Suppressor macrophage treated with lipopolysaccharide for 4 hours (primary cell): ENCODE results near the gene PRELID3B.
A peak's percentile ranks its signal among the peaks of the same experiment; 100 is the strongest.
"Not testable (repeated sequence)": the region's sequence is repeated elsewhere in the genome, so short reads cannot be mapped to it uniquely, and the experiment has no call there.

ENCODE experiments used
- DNase-seq: peaks from one replicate; pipeline ENCODE4 v3.0.0-alpha.2; 2020

Gene PRELID3B

DNA sequence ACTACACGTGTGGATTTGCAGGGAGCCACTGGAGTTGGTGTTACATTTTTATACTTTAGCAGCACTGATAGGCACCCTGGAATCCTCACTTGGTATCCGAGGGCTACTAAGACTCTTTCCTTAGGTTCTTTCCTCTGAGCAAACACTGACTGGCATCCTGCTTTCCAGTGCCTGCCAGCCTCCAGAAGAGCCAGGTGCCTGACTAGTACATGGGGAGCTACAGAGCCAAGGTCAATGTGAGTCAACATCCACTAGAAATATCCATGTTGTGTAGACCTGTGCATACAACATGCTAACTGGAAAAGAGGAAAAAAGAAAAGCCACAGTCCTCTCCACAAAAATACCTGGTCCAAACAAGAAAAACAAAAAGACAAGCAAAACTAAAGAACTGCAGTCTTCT, 17.5 kb downstream of the PRELID3B start:
- DNase-seq, result no peak

DNA sequence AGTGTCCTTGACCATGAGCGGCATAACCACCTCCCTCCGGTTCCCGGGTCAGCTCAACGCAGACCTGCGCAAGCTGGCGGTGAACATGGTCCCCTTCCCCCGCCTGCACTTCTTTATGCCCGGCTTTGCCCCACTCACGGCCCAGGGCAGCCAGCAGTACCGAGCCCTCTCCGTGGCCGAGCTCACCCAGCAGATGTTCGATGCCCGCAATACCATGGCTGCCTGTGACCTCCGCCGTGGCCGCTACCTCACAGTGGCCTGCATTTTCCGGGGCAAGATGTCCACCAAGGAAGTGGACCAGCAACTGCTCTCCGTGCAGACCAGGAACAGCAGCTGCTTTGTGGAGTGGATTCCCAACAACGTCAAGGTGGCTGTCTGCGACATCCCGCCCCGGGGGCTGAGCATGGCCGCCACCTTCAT, 18.5 kb downstream of the PRELID3B start:
- no peak for DNase-seq

DNA sequence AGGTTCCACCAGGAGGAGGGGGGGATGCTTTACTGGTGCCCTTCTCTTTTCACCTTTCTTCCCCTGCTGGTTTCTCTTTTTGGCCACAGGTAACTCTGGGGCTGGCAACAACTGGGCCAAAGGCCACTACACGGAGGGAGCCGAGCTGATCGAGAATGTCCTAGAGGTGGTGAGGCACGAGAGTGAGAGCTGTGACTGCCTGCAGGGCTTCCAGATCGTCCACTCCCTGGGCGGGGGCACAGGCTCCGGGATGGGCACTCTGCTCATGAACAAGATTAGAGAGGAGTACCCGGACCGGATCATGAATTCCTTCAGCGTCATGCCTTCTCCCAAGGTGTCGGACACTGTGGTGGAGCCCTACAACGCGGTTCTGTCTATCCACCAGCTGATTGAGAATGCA, 19.0 kb downstream of the PRELID3B start:
- DNase-seq, result no peak

DNA sequence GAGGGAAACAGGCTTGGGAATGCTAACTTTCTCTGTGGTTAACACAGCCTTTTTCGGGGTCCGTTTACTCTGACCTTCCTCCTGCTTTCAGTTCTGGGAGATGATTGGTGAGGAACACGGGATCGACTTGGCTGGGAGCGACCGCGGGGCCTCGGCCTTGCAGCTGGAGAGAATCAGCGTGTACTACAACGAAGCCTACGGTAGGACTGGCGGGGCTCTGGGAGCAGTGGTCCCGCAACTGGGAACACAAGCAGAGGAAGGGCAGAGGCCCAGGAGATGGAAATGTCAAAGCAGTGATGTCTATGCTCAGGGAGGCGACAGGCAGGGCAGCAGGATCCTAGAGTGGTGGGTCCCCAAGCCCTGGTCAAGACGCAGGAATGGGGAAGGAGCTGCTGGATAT, 19.8 kb downstream of the PRELID3B start:
- no peak for DNase-seq

DNA sequence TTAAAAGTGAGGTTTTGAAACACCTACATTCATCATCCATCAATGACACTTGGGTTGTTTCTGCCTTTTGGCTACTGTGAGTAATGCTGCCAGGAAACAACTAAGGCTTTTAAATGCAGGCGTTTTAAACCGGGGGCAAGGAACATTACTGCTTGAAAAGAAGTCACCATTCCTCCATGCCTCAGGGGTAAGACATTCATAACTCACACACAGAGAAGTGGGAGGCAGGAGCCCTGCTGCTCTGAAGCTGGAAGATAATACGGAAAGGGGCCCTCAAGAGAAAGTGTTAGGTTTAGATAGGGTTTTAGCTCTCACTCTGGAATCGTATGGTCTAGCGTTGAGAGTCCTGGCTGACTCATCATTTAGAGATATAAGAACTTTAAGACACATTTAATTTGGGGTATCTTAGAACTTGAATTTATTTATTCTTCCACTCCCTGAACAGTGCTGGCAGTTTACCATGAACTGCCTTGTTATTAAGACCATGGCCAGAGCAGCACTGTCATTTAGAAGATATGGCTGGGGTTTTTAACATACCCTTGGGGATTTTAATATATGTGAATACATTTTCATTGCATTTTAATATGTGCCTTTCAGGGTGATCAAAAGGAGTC, 21.5 kb downstream of the PRELID3B start:
- no peak for DNase-seq

DNA sequence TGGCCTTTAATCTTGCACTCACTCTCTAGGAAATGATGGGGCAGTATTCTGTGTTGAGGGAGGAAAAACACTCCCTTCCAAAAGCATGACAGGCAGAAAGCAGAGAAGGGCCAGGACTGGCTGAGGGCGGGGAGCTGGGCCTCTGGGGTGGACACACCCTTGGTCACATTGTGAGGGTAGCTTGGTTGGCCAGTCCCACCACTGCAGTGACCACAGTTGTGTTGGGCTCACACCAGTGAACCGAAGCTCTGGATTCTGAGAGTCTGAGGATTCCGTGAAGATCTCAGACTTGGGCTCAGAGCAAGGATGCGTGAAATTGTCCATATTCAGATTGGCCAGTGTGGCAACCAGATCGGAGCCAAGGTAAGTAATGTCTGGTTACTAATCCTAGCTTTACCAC, 23.4 kb downstream of the PRELID3B start, which contains the start of gene TUBB1:
Gene TUBB1 (plus strand): TSS at position 213 of the 400 bp plus-strand sequence. CDS start 94 bp downstream, at position 307.
- DNase-seq, result no peak

DNA sequence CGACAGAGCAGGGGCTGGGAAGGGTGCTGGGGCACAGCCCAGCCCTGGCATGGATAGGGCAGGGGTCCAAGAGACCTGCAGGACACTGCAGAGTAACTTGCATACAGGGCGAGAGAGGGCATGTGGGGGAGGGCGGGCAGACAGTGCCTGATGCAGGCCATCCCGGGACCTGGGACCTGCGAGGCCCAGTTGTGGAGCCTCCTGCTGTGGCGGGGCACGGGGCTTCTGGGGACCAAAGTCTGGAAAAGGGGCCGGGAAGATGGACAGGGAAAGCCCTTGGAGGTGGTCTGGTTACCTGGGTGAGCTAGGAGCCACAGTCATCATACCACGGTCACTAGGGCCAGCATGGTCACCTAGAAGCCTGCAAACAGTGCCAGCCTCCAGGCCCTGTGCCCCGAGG, 23.8 kb downstream of the PRELID3B start:
- DNase-seq, result no peak

DNA sequence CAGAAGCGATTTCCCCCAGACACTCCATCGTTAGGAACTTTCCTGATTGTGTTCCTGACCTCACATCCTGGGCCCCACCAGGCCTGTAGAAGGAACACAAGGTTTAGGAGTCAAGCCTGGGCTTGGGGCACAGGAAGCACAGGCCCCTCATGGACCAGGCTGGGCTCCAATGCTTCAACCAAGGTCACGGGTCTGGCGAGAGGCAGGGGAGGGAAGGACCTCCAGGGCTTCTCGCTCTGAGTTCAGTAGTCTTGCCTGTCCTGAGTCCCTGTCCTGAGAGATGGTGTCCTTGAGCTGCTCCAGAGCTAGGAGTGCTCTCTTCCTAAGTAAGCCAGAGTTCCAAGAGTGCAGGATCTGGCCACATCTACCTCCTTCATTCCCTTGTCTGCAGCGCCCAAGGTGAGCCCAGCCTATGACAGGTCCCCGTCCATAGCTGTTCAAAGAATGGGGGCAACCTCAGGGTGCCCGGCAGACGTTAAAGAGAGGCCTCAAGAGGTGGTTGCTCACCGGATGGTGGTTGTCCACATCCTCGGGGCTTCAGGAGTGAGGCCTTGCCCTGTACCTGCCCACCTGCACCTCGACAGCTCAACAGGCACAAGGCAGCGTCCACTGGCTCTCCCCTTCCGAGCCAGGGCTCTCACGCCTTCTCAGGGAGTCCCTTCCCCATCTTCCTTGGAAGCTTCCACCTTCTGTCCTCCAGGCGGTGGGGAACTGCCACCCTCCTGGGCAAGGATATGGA, 24.9 kb downstream of the PRELID3B start:
- DNase-seq, result no peak

DNA sequence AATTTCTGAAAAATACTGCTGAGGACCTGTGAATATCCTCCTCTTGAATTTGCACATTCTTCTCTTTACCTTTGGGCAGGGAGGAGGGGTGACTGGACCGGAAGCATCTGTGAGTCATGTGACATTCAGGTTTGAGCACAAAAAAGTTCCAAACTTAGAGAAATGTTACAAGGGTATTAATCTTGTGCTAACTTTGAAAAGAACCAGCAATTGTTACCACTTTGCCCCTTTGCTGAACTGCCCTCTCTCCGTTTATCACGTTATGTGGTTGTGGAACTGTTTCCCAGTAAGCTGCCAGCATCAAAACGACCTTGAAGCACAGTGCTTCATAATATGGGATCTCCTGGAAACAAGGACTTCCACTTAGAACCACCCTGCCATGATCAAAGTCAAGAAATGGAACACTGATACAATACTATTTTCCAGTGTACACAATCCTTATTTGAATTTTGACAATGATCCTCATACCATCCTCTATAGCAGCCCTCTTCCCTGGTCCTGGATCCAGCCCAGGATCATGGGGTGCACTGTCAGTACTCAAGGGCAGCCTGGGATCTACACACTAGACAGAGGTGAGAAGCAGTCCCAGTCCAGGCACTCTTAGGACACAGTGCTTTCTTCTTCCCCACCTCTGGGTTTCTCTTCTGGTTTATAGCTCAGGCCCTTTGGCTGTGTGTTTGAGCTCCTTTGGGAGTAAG, 25.6 kb downstream of the PRELID3B start:
- DNase-seq, result no peak

DNA sequence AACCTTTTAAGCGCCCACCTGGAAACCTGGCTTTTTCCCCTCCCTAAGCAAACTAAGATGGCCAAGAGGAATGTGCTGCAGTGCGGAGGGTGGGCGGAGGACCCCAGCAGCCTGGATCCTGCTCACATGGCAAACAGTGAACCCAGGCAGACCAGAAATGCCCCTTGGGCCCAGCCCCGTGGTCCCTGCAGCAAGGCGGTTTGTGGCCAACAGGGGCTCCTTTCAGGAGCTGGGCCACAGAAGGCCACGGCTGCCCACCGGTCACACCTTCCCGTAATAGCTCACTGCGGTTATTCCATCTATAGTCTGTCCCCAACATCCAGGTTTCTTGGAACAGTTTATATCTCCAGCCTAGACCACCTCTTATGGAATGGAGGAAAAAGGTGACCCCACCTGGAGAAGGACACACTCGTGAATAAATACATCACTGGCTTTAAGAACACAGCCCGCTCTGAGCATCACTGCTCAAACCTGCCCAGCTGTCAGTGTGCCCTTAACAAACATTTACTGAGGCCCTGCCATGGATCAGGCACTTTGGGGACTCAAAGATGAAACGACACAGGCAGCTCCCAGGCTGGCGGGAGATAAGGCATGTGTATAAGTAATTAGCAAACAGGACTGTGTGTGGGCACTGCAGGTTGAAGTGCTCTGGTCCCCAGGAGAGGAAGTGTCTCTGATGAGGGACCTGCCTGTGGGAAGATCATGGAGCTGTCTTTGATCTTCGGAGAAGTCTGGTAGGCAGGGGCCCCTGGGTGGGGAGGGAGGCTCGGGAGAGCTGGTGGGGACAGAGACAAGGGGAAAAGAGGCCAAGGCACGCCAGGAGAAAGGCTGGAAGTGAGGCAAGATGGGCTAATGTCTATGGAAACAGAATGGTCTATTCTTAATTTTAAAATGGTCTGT, 26.5 kb downstream of the PRELID3B start:
- no peak for DNase-seq

DNA sequence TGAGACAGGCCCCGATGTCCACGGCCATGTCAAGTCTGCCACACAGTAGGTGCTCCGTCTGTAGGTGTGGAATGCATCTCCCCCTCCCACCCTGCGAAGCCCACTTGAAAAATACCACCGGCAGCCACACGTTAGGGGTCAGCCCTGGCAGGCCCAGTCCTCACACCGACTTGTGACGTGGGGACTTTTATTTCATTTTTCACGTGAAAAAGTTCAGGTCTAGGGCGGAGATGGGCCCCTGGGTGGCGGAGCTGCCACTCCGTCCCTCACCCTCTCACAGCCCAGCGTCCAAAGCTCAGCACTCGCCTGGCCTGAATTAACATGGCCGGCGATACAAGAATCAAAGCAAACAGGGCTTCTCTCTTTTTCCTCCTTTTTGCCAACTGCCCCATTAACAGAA, 27.2 kb downstream of the PRELID3B start:
- no peak for DNase-seq

DNA sequence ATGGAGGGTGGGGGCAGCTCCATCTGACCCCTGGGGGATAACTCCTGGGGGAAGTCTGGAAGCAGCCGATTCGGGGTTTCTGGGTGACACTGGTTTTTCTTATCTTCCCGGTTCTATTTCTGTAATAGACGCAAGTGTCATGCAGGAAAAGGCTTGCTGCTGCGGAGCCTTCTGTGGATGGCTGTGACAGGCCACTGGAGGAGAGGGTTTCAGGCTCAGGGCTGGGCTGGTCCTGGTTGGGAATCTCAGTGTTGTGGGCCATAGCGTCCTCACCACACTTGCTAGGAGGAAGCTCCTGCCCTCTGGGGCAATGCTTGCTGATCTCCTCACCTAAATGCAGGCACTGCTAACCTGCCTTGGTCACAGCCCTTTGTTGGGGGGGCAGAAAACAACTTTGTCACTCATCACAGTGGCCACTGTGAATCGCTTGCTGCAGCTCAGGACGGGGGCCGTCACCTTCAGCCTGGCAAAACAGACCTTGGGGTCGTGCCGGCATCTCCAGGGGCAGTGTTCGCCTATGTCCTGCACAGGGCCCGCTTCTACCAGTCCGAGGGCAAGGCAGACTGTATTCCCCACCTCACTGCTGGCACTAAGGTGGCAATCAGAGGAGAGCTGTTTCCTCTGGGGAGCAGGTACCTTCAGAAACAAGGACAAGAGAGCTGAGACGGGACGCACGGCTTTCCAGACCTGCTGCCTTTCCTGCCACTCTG, 27.8 kb downstream of the PRELID3B start:
- no peak for DNase-seq

DNA sequence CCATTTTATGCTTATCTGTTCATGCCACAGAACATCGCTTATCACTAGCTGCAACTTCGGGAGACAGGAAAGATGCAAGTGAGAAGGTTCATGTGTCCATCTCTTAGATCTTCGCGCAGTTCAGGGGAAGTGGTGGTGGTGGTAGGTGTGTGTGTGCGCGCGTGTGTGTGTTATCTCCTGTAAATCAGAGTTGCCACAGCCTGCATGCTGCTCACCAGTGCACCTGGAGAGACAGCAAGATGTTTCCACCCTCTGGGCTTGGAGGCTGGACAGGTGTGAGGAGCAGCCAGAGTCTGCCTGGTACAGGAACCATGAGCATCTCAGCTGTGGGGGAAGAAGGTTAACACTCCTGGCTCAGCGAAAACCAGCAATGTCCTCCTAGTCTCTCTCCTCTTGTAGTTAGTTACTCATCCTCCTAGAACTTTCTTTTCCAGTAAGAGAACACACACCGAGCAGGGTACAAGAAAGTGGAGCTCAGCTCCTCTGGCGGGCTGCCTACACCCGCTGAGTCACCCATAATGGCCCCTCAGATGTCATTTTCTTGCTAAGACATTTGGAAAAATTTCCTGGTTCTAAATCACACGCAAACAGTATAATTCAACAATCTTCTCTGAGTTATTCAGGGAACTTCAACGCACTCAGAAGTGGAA, 28.5 kb downstream of the PRELID3B start:
- peak; percentile 25 for DNase-seq

DNA sequence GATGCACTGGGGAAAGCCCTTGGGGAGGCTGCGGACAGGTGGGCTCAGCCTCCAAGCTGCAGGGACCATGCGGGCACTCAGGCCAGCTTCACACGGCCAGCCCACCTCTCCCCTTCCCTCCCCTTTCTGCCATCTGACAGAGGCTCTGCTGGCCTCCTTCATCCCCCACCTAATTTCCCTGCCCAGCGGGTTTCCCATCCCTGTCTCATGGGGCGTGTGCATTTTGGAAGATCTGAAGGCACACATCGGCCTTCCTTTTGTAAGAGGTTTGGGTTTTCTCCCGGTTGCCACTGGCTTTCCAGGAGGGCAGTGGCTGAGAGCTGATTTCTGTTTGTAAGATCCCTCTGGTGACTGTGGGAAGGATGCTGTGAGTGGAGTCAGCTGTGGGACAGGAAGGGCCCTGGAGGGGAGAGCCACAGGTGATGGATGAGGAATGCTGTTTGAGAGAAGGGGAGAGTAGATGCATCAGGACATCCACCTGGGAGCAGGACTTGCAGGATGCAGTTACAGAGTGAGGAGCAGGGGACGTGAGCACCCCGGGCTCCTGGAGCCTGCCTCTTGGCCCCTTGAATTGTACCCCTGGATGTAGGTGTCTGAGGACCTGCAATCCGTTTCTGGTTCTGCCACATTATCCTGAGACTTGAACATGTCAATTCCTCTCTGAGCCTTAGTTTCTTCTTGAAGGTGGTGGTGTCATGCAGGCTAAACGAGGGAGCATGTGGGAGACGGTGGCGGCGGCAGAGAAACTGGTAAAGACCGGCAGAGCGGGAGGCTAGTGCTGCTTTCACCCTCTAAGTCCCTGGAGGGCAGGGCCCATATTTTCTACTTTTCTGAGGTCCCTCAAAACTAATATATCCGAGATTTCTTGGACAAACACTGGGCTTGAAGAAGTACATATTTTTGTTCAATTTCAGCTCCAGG, 29.3 kb downstream of the PRELID3B start:
- DNase-seq, result no peak

DNA sequence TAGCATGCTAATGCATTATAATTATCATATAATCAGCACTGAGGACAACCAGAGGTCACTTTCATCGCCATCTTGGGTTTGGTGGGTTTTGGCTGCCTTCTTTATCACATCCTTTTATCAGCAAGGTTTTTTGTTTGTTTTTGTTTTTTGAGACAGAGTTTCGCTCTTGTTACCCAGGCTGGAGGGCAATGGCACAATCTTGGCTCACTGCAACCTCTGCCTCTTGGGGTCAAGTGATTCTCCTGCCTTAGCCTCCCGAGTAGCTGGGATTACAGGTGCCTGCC, 30.8 kb downstream of the PRELID3B start:
- DNase-seq, result not testable (repeated sequence)

DNA sequence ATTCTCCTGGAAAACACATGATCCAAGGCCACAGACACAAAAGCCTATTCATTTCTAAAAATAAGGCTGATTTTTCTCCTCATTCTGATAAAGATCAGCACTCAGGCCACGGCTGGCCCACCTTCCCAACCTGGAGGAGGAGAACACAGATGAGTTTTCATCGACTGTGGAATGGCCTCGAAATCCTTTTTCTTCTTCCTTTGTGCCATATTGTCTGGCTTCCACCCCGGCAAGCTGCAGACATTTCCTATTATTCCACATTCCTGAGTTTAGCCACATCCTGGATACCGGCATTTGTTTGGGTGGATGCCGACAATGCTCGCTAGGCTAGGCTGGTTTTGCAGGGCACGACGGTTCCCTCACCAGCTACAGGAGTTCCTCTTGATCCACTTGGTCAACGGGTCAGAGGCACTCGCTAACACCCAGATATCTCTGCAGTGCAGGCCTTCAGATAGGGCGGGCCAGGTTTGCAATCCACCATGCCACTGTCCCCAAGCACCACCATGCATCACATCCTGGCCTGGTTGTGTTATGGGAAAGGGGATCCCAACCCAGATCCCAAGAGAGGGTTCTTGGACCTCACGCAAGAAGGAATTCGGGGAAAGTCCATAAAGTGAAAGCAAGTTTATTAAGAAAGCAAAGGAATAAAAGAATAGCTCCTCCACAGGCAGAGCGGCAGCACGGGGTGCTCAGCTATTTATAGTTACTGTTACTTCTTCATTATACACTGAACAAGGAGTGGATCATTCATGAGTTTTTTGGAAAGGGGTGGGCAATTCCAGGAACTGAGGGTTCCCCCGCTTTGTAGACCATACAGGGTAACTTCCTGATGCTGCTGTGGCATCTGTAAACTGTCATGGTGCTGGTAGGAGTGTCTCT, 31.4 kb downstream of the PRELID3B start:
- DNase-seq, result peak; percentile 50

DNA sequence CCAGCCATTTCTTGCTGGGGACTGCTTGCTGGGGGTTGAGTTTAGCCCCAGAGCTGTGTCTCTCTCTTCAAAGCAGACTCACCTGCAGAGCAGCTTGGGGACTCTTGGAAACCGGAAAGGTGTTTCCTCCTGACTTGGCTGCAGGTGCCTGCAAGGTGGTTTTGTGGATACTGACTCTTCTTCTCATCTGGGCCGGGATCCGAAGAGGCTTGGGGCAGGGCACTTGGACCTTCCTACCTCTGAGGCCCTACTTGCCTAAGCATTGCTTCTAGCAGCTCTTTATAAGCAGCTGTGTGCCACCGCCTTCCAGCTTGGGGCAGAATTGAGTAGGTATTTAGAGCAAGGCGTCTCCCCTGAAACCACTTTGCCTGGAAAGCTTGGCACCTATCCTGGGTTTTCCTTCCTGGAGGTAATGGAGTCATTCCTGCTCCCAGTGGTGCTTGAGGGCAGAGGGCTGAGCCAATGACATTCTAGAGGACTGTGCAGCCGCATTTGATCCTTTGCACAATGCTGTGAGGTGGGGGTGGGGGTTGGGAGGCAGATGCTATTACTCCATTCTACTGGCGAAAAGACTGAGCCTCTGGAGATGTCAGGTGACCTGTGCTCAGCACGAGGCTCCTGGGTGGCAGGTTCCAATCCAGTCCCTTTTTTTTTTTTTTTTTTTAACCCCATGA, 32.1 kb downstream of the PRELID3B start:
- DNase-seq, result no peak

DNA sequence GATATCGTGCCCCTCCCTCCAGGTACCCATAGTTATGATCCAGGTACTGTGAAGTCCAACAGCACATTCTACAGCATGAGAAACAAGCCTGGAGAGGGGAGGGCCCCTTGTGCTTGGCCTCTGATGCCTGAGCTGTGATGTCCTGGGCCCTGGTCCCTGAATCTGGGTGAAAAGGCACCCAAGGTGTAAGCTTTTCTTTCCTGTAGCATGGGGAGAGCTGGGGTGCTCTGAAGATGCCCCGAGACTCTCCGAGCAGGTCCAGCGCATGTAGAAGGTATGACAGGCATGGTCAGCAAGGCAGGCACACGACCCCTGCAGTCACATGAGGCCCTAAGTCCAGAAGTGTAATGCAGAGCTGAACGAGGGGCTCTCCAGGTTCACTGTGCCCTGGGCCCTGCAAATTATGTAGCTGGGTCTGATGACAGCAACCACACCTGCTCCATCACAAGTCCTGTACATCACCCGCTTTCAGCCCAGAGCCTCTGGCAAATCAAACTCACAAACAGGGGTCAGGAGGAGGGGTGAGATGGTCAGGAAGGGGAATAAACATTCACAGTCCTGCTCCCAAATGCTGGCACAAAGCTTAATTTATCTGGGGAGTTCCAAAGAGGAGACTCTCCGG, 33.8 kb downstream of the PRELID3B start:
- no peak for DNase-seq
